A549 (cell line): ENCODE data around the gene TUT1.

Source experiments
- FOXS1 ChIP-seq: fragments of 250-450 bp; sonication (Bioruptor Pico); IDR thresholded peaks from 2 replicates; pipeline ENCODE4 v1.5.0; 2020; ENCODE audit warnings: mild to moderate bottlenecking, moderate library complexity
- HOXA7 ChIP-seq: fragments of 250-450 bp; sonication (Bioruptor Pico); IDR thresholded peaks from 2 replicates; pipeline ENCODE4 v1.5.0; 2020; ENCODE audit warnings: mild to moderate bottlenecking, moderate library complexity
- TF ChIP-seq, protein P1 (sequence below): fragments of >200 bp; sonication (Bioruptor Twin); formaldehyde crosslinking; IDR thresholded peaks from 3 replicates; pipeline ENCODE4 v1.5.1; 2016
- TF ChIP-seq, protein P2 (sequence below): fragments of >200 bp; sonication (Bioruptor Twin); formaldehyde crosslinking; IDR thresholded peaks from 2 replicates; pipeline ENCODE4 v1.6.1; 2016

DNA sequence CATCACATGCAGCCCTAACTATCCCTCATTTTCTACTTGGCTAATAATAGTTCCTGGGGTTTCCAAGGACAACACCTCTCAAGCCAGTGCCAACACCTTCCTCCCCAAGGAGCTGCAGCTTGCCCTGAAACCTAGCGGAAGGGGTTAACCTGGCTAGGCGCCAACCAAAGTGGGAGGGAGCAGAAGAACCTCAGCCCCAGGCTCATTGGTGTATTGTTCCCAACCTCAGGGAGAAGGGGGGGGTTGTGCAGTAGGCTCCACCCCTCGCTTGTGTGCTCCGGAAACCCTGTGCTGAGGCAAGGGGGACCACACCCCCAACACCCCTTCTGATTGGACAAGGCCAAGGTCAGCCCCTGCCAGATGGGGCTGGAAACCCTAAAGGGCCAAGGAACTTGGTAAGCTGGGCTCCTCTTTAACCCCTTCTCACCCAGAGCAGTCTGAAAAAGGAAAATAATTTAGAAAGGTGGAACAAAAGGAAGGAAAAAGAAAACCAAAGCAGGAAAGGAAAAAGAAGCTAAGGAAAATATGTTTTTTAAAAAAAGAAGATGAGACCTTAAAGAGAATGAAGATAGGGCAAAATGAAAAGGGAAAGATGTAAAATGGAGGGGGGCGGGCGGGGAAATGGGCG, 7.9 kb upstream of the TUT1 start:
- TF ChIP-seq, protein P1, sequence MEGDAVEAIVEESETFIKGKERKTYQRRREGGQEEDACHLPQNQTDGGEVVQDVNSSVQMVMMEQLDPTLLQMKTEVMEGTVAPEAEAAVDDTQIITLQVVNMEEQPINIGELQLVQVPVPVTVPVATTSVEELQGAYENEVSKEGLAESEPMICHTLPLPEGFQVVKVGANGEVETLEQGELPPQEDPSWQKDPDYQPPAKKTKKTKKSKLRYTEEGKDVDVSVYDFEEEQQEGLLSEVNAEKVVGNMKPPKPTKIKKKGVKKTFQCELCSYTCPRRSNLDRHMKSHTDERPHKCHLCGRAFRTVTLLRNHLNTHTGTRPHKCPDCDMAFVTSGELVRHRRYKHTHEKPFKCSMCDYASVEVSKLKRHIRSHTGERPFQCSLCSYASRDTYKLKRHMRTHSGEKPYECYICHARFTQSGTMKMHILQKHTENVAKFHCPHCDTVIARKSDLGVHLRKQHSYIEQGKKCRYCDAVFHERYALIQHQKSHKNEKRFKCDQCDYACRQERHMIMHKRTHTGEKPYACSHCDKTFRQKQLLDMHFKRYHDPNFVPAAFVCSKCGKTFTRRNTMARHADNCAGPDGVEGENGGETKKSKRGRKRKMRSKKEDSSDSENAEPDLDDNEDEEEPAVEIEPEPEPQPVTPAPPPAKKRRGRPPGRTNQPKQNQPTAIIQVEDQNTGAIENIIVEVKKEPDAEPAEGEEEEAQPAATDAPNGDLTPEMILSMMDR, result no peak
- TF ChIP-seq, protein P2, sequence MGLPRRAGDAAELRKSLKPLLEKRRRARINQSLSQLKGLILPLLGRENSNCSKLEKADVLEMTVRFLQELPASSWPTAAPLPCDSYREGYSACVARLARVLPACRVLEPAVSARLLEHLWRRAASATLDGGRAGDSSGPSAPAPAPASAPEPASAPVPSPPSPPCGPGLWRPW, result no peak
- no peak for TF ChIP-seq HOXA7 (CRISPR knock-in tag)
- no peak for TF ChIP-seq FOXS1 (CRISPR knock-in tag)
